Inflammatory macrophage treated with lipopolysaccharide for 4 hours (primary cell): Measurements from ENCODE around the gene SPTBN4.
"Not testable (repeated sequence)": the region's sequence is repeated elsewhere in the genome, so short reads cannot be mapped to it uniquely, and the experiment has no call there.

Source experiments
- DNase-seq: peaks from one replicate; pipeline ENCODE4 v3.0.0-alpha.2; 2020

SPTBN4 gene

DNA sequence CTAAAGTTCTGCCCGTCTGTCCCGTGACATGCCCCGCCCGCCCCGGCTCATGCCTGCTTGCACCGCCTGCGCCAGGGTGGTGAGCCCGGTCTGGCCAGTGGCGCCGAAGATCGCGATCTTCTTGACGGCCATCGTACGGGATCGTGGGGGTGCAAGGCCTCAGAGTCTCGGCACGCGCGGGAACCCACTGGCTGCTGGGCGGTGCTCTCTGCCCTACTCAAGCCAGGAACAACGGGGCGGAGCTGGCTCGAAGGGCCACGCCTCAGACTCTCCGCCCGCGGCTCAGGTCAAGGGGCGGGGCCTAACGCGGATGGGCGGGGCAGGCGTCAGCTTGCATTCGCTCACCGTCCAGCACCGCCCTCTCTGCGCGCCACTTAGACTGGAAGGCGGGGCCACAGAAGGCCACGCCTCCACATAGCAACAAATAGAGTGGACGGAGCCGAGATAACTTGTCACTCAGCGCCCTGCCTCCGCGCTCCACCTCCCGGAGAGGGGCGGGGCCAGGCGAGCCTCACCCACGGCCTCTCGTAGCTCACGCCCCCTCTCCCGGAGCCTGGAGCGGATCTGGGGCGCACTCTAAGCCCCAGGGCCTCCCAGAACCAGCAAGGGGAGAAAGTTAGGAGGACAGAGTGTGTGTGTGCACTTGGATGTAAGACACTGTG lies 1.1 kb upstream of the SPTBN4 start, which contains the start of gene BLVRB:
Gene BLVRB (minus strand): TSS at position 189 of the 662 bp plus-strand sequence. CDS start 57 bp downstream, at position 132.
- peak; percentile 99 for DNase-seq

- peak; percentile 76 for DNase-seq
Observed at GRCh38 chr19:40466219-40466984, 399 bp upstream of the SPTBN4 start.

DNA sequence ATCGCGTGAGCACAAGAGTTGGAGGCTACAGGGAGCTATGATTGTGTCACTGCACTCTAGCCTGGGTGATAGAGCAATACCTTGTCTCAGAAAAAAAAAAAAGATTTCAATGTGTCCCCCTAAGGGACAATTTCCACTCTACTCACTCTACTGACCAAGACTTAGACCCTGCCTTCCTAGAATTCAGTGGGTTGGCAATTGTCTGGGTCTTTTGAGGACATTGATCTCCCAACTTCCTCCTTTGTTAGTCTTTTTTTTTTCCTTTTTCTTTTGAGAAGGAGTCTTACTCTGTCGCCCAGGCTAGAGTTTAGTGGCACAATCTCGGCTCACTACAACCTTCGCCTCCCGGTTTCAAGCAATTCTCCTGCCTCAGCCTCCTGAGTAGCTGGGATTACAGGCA lies 2.2 kb downstream of the SPTBN4 start:
- DNase-seq, result peak; percentile 10

- DNase-seq, result no peak
Observed at GRCh38 chr19:40471111-40471510, 4.3 kb downstream of the SPTBN4 start.

GRCh38 chr19:40472516-40472915 lies 5.7 kb downstream of the SPTBN4 start:
- no peak for DNase-seq

DNA sequence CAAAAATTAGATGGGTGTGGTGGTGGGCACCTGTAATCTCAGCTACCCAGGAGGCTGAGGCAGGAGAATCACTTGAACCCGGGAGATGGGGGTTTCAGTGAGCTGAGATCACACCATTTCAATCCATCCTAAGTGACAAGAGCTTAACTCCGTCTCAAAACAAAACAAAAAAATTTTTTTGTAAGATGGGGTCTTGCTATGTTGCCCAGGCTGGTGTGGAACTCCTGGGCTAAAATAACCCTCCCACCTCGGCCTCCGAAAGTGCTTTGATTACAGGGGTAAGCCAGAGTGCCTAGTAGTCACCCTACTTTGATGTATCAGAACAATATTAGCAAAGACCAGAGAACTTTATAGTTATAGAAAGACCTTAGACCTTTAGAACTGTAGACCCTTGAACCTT lies 7.9 kb downstream of the SPTBN4 start:
- no peak for DNase-seq

GRCh38 chr19:40475878-40476644 lies 9.3 kb downstream of the SPTBN4 start:
- not testable (repeated sequence) for DNase-seq

DNA sequence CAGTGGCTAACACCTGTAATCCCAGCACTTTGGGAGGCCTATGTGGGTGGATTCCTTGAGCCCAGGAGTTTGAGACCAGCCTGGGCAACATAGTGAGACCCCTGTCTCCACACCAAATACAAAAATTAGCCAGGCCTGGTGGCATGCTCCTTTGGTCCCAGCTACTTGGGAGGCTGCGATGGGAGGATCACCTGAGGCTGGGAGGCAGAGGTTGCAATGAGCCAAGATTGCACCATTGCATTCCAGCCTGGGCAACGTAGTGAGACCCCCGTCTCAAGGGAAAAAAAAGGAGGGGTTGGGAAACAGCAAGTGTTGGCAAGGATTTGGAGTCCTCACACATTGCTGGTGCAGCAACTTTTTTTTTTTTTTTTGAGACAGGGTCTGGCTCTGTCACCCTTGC lies 19.2 kb downstream of the SPTBN4 start:
- no peak for DNase-seq

- DNase-seq, result no peak
Observed at GRCh38 chr19:40489882-40490230, 23.1 kb downstream of the SPTBN4 start.

DNA sequence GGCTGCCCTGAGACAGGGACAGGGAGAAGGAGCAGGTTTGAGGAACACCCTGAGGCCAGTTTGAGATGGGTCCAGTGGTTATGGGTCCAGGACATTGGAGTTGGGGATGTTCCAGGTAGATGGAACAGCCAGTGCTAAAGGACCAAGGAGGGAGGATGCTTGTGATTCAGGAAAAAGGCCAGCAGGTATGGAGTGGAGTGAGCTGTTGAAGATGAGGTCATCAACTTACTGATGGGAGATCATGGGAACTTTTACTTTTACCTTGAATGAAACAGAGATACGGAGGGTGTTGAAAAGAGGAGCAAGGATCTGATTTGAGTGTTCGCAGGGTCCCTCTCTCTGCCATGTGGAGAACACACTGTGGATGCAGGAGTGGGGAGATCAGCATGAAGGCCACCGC lies 25.5 kb downstream of the SPTBN4 start:
- DNase-seq, result no peak

DNA sequence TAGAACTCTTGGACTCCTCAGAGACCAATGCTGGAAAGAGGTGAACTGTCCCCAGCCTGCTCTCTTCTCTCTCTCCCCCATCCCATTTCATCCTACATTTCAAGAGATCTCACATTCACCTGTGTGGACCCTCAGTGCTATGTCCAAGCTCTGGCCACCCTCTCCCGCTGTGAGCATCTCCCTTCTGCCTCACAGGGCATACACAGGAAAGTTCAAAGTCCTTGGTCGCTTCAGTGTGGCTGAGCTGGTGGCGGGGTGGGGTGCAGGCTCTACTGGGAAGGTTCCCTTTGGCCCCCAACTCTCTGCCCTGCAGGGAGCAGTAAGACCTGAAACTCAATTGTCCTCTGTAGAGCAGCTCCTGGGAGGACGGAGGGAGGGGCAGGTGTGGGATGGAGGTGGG lies 27.0 kb downstream of the SPTBN4 start:
- DNase-seq, result no peak

DNA sequence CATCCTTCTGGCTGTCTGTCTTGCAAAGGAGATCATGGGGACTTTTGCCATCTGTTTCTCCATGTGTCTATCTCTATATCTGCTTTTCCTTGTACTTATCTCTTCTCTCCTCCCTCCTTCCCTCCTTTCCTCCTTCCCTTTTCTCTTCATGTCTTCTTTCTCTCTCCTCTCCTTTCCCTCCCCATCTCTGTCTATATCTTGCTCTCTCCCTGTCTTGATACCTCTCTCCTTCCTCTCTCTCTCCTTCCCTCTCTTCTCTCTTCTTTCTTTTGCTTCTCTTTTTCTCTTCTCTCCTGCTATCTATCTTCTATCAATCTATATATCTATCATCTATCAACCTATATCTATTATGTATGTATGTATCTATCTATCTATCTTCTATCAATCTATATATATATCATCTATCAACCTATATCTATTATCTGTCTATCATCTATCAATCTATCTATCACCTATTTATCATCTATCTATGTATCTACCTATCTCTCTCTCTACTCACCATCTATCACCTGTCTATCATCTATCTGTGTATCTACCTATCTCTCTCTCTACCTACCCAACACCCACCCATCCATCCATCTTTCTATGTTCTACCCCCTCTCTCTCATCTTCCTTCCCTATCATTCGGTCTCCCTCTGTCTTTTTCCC lies 27.5 kb downstream of the SPTBN4 start:
- no peak for DNase-seq

GRCh38 chr19:40497214-40497613 lies 30.4 kb downstream of the SPTBN4 start:
- no peak for DNase-seq

- DNase-seq, result no peak
Observed at GRCh38 chr19:40499320-40499719, 32.5 kb downstream of the SPTBN4 start.

DNA sequence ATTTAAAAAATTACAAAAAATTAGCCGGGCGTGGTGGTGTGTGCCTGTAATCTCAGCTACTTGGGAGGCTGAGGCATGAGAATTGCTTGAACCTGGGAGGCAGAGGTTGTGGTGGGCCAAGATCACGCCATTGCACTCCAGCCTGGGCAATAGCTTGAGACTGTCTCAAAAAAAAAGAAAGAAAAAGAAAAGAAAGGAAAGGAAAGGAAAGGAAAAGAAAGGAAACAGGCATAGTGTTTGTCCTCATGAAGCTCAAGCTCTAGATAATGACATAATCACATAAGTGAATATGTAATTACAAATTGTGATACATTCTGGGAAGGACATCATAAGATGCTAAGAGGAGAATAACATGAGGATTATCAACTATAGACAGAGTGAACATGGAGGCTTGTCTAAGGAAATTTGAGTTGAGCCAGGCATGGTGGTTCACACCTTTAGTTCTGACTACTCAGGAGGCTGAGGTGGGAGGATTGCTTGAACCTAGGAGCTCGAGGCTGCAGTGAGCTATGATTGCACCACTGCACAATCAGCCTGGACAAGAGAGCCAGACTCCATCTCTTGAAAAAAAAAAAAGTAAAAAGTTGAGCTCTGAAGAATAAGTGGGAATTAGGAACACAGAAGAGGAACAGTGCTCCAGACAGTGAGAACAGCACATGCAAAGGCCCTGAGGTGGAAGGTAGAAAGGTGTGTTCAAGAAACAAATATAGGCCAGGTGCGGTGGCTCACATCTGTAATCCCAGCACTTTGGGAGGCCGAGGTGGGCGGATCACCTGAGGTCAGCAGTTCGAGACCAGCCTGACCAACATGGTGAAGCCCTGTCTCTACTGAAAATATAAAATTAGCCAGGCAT lies 34.1 kb downstream of the SPTBN4 start:
- DNase-seq, result not testable (repeated sequence)

GRCh38 chr19:40501599-40501998 lies 34.8 kb downstream of the SPTBN4 start:
- DNase-seq, result no peak

DNA sequence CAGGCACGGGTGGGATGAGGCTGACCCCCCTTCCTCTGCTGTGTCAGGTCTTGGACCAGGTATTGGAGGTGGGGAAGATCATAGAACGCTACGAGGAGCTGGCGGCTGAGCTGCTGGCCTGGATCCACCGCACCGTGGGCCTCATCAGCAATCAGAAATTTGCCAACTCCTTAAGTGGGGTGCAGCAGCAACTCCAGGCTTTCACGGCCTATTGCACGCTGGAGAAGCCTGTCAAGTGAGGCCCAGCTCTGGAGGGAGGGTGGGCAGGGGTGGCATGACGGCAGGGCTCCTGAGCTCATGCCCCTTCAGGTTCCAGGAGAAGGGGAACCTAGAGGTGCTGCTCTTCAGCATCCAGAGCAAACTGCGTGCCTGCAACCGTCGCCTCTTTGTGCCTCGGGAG lies 35.3 kb downstream of the SPTBN4 start:
- DNase-seq, result no peak

DNA sequence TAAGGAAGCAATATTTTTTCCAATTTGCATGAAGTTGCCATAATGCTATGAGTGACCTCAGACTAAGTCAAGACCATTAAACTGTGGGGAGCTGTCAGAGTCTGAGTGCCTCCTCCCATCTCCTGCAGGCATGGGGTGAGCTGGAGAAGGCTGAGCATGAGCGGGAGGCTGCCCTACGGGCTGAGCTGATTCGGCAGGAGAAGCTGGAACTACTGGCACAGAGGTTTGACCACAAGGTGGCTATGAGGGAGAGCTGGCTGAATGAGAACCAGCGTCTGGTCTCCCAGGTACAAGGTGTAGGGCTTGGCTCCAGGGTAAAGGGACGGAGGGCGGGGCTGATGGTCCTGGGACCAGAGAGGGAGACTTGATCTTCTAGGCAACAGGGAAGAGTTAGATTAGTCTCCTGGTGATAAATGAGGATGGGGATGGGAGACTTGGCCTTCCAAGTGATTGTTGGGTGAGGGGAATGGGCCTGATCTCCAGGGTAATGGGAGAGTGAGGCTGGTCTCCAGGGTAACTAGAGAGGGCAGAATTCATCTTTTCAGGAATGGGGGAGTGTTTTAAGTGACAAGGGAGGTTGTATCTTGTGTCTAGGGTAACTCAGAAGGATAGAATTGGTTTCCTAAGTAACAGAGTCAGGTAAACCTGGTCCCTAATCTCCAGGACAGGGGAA lies 36.0 kb downstream of the SPTBN4 start:
- DNase-seq, result no peak

DNA sequence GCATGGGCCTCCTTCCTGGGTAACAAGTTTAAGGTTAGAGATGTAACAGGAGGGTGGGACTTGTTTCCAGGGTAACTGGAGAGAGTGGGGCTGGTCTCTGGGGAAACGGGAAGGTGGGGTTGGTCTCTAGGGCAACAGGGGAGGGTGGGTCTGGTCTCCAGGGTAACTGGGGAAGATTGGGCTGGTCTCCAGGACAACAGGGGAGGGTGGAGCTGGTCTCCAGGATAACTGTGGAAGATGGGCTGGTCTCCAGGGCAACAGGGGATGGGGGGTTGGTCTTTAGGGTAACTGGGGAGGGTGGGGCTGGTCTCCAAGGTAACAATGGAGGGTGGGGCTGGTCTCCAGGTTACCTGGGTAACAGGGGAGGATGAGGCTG lies 36.5 kb downstream of the SPTBN4 start:
- no peak for DNase-seq

DNA sequence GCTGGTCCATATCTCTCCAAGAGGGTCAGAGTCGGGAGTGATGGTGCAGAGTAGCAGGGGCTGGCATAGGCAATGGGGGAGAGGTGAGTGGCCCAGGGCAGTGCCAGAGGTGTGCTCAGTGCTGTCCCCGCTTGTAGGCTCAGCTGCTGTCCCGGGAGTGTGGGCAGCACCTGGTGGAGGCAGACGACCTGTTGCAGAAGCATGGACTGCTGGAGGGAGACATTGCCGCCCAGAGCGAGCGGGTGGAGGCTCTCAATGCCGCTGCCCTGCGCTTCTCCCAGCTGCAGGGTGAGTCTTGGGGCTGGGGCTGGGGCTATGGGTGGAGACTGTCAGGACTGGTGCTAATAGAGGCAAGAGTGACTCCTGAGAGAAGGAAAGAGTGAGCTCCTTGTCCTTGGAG lies 39.3 kb downstream of the SPTBN4 start:
- DNase-seq, result no peak

DNA sequence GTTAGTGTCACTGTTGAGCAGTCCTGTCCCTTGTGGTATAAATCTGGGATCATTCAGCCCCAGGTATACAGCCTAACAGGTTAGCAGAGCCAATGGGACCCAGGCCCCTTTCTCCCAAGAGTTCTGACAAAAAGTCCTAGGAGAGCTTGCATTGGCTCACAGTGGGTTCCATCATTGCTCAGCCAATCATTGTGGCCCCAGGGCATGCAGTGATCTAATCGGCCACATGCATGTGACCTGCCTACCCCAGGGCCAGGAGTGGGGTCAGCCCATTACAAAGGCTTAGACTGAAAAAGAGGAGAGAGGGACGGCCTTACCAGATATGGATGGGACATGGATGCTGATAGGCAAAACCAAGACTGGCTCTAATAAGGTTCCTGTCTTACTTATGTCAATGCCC lies 41.1 kb downstream of the SPTBN4 start:
- no peak for DNase-seq

DNA sequence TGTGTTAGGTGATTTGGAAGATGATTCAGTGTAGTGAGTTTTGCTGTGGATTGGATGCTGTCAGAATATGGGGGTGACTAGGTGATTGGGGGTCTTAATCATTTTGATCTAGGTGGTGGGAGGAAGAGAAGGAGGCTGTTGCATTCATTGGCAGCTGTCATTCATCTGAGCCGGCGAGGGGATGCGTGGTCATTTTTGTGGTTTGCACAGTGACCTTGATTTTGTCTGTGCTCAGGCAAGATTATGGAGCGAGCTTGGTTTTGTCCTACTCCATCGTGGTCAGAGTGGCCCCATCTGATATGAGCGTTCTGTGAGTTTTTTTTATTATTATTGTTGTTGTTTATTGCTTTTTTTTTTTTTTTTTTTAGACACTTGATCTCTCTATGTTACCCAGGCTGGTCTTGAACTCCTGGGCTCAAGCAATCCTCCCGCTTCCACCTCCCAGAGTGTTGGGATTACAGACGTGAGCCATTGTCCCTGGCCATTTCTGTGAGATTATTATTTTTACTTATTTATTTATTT lies 42.0 kb downstream of the SPTBN4 start:
- no peak for DNase-seq
